Fibroblast of lung (primary cell): Measurements from ENCODE around the gene RABGAP1L. TPM values are rescaled to one million over a fixed set of nuclear protein-coding genes. Genes with fewer than 3 reads are reported as not detected.

ENCODE experiments used
- DNase-seq, 2 donors: peaks; one replicate each; pipeline versions ENCODE4 v3.0.0 to v3.0.0-alpha.2; 2010; ENCODE audit warnings: low read depth in 2 of 2
- H2AFZ ChIP-seq: 2 replicates; pipeline ENCODE4 v1.5.1; 2012; ENCODE audit warnings: low read length, control low read depth, inconsistent platforms
- H3K27ac ChIP-seq: 2 replicates; pipeline ENCODE4 v1.5.1; 2011; ENCODE audit warnings: low read length, control low read depth; ENCODE audit not compliant: insufficient read depth
- H3K27me3 ChIP-seq: 2 replicates; pipeline ENCODE4 v1.5.1; 2011; ENCODE audit warnings: mild to moderate bottlenecking, low read length; ENCODE audit not compliant: control insufficient read depth, insufficient read depth
- H3K36me3 ChIP-seq: 2 replicates; pipeline ENCODE4 v1.5.1; 2011; ENCODE audit warnings: low read length; ENCODE audit not compliant: control insufficient read depth, insufficient read depth
- H3K4me1 ChIP-seq: 2 replicates; pipeline ENCODE4 v1.5.1; 2011; ENCODE audit warnings: low read length; ENCODE audit not compliant: control insufficient read depth, insufficient read depth; ENCODE audit errors: extremely low read depth
- H3K4me2 ChIP-seq: 2 replicates; pipeline ENCODE4 v1.5.1; 2011; ENCODE audit warnings: low read length, control low read depth; ENCODE audit not compliant: insufficient read depth; ENCODE audit errors: extremely low read depth
- H3K4me3 ChIP-seq, 4 experiments: fragments of 200-600 bp in 1 of 4; sonication (generic) in 1 of 4; replicated peaks in 1 of 4; 2 replicates each; pipeline ENCODE4 v1.5.1; 2011 to 2016; ENCODE audit warnings: low read length in 4 of 4, low read depth in 3 of 4, mild to moderate bottlenecking in 3 of 4, control low read depth in 2 of 4, inconsistent platforms in 1 of 4, mixed read lengths in 1 of 4; ENCODE audit not compliant: insufficient read depth in 1 of 4; ENCODE audit errors: control extremely low read depth in 1 of 4
- H3K79me2 ChIP-seq: 2 replicates; pipeline ENCODE4 v1.5.1; 2012; ENCODE audit warnings: mild to moderate bottlenecking, low read length, inconsistent platforms; ENCODE audit not compliant: control insufficient read depth, insufficient read depth
- H3K9ac ChIP-seq: 2 replicates; pipeline ENCODE4 v1.5.1; 2011; ENCODE audit warnings: mild to moderate bottlenecking, low read length, control low read depth; ENCODE audit not compliant: insufficient read depth
- H3K9me3 ChIP-seq: 2 replicates; pipeline ENCODE4 v1.5.1; 2012; ENCODE audit warnings: low read depth, low read length; ENCODE audit not compliant: control insufficient read depth, insufficient read depth
- H4K20me1 ChIP-seq: 2 replicates; pipeline ENCODE4 v1.5.1; 2011; ENCODE audit warnings: low read length; ENCODE audit not compliant: control insufficient read depth, insufficient read depth; ENCODE audit errors: extremely low read depth
- EZH2 ChIP-seq: IDR thresholded peaks from 2 replicates; pipeline ENCODE4 v1.5.1; 2012; ENCODE audit warnings: low read length, control low read depth, mild to moderate bottlenecking; ENCODE audit errors: missing control alignments
- polyA plus RNA-seq, 2 donors: library from polyadenylated mRNA; depleted of rRNA in 1 of 2; stranded (reverse) in 1 of 2; unstranded in 1 of 2; fragments of >200 nt; gene quantifications; 2 replicates each; pipeline ENCODE4 v1.2.1, GENCODE V29; 2011 to 2012; ENCODE audit warnings: missing spikeins in 1 of 2
- total RNA-seq: library from RNA; depleted of rRNA; stranded (reverse); fragments of >200 nt; gene quantifications from 2 replicates; pipeline ENCODE4 v1.2.1, GENCODE V29; 2014
- TF ChIP-seq, protein P1 (sequence below), 2 donors: IDR thresholded peaks in 1 of 2; conservative IDR thresholded peaks in 1 of 2; 1 replicate in 1 of 2; 2 replicates in 1 of 2; pipeline ENCODE4 v1.5.1; 2011 to 2012; ENCODE audit warnings: low read length in 2 of 2, control low read depth in 1 of 2, inconsistent platforms in 1 of 2, low read depth in 1 of 2, mild to moderate bottlenecking in 1 of 2

The RABGAP1L gene
- total and polyA plus RNA-seq, 2 donors (not counting 1 experiment from before 2014, with no cell fraction given), result 33.8 to 36.5 TPM

DNA sequence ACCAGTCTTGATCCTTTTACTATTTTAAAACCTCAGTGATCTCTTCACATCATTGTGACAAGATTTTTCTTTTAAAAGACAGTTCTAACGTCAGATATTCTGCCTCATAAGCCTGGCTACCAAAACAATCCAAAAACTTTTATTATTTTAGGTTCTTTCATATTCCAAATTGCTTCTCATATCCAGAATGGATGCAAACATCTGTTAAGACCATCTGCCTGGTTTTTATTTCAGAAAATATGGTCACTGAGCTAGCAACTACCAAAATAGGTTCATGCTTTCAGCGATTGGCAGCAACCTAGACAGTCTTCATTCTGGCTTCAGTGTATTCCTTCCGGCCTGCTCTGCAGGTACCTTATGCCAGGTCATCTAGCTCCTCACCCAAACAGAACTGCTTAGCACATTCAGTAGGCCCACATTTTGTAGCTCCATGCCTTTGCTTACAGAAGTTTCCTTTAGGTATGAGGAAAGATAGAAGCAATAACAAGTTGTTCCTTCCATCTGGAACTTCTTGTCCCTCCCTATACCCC, 781.4 kb downstream of the RABGAP1L start:
- Histone ChIP-seq H3K27me3 (no peaks in the 10 kb centered on the region), H3K4me3 (no peak overlapping the region), H3K9me3 (no peaks in the 10 kb centered on the region), H3K4me2 (no peak overlapping the region), H3K36me3 (no peaks in the 10 kb centered on the region), H3K4me1 (no peaks in the 10 kb centered on the region), H3K9ac (no peak overlapping the region), H2AFZ (no peak overlapping the region), H3K79me2 (no peaks in the 10 kb centered on the region), H3K27ac (no peak overlapping the region), H4K20me1 (no peaks in the 10 kb centered on the region)
- no peak for TF ChIP-seq EZH2
- TF ChIP-seq, protein P1, sequence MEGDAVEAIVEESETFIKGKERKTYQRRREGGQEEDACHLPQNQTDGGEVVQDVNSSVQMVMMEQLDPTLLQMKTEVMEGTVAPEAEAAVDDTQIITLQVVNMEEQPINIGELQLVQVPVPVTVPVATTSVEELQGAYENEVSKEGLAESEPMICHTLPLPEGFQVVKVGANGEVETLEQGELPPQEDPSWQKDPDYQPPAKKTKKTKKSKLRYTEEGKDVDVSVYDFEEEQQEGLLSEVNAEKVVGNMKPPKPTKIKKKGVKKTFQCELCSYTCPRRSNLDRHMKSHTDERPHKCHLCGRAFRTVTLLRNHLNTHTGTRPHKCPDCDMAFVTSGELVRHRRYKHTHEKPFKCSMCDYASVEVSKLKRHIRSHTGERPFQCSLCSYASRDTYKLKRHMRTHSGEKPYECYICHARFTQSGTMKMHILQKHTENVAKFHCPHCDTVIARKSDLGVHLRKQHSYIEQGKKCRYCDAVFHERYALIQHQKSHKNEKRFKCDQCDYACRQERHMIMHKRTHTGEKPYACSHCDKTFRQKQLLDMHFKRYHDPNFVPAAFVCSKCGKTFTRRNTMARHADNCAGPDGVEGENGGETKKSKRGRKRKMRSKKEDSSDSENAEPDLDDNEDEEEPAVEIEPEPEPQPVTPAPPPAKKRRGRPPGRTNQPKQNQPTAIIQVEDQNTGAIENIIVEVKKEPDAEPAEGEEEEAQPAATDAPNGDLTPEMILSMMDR (conservative IDR thresholded peaks at IDR 0.05 in 1 of 2, IDR thresholded peaks at IDR 0.05 in 1 of 2; ENCODE audit: low read depth in 1 of 2, low read length in 2 of 2), result no peak
- no peak for DNase-seq

DNA sequence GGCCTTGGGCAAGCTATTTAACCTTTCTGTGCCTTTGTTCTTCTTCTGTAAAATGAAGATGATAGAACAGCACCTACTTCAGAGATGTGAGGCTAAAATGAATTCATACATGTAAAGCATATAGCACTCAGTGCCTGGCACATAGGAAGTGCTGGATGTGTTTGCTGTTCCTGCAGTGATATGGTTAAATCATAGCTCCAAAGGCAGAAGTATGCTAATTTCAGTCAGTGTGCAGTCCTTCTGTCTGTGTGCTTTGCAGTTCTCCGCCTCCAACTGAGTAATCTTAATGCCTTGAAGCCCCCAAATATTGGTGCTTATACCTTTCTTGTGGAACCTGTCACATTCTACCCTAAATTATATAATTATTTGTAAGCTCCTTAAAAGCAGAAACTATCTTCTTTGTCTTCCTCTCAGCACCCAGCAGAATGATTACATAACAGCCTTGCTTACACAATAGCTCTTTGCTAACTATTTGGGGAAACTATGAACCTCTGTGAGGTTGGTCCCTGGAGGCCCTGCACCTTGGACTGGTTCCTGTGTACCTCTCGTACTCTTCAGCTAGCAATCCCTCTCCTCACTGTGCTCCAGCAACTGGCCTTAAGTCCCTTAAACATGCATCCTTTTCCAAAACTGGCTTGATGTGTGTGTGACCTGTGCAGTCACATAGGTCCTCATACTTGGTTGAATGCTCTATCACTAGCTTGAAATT, 783.4 kb downstream of the RABGAP1L start:
- TF ChIP-seq EZH2, result no peak
- TF ChIP-seq, protein P1 (conservative IDR thresholded peaks at IDR 0.05 in 1 of 2, IDR thresholded peaks at IDR 0.05 in 1 of 2; ENCODE audit: low read depth in 1 of 2, low read length in 2 of 2), result no peak
- H2AFZ ChIP-seq, result no peak overlapping the region

DNA sequence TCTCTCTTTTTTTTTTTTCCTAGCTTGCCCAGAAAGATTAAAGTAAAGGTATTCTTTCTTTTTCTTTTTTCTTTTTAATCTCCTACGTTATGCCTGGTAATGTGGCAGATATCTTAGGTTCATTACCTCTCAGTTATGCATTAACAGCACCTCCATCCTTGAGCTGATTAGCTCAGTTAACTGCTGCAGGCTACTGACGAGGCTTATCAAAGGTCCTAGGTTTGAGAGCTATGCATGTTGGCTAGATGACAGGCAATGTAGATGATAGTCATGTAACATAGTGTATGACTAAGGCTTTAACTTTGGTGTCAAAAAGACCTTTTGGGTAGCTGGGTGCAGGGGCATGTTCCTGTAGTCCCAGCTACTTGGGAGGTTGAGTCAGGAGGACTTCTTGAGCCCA, 786.7 kb downstream of the RABGAP1L start:
- Histone ChIP-seq H3K9me3 (no peaks in the 10 kb centered on the region), H2AFZ (no peak overlapping the region), H3K4me1 (no peaks in the 10 kb centered on the region), H3K27ac (no peak overlapping the region), H3K4me2 (no peak overlapping the region), H3K36me3 (no peaks in the 10 kb centered on the region), H3K79me2 (no peaks in the 10 kb centered on the region), H3K4me3 (no peak overlapping the region), H3K9ac (no peak overlapping the region), H3K27me3 (no peaks in the 10 kb centered on the region), H4K20me1 (no peaks in the 10 kb centered on the region)
- peak in 1 of 2 donors; percentile 27 for DNase-seq
- TF ChIP-seq EZH2, result no peak
- TF ChIP-seq, protein P1 (conservative IDR thresholded peaks at IDR 0.05 in 1 of 2, IDR thresholded peaks at IDR 0.05 in 1 of 2; ENCODE audit: low read depth in 1 of 2, low read length in 2 of 2), result no peak

More for the DNA sequence above, 783.4 kb downstream of the RABGAP1L start:
- DNase-seq, result no peak
- Histone ChIP-seq H3K27ac (no peak overlapping the region), H3K9me3 (no peaks in the 10 kb centered on the region), H3K79me2 (no peaks in the 10 kb centered on the region), H3K27me3 (no peaks in the 10 kb centered on the region), H3K36me3 (no peaks in the 10 kb centered on the region), H3K9ac (no peak overlapping the region), H3K4me1 (no peaks in the 10 kb centered on the region), H3K4me3 (no peak overlapping the region), H4K20me1 (no peaks in the 10 kb centered on the region), H3K4me2 (no peak overlapping the region)
